MCF 10A (cell line): ENCODE measurements around the gene PARP2. TPM values are rescaled to one million over a fixed set of nuclear protein-coding genes. Genes with fewer than 3 reads are reported as not detected.

Experiments used
- BruUV-seq: library from RNA; stranded (reverse); fragments of 400-500 nt; replicated peaks from 2 replicates; lab custom pipeline; 2021; lab: Mats Ljungman, UMichigan
- CTCF ChIA-PET: fragments of 300-600 bp; sonication (Branson Sonifier 250); formaldehyde crosslinking; extraction: SDS; loops from one replicate; lab custom pipeline; 2021; ENCODE audit warnings: antibody characterized with exemption, inconsistent platforms; lab: Yijun Ruan, JAX
- POLR2A ChIA-PET: fragments of 300-600, 350-650 bp; sonication (Branson Sonifier 250); formaldehyde crosslinking; extraction: SDS; loops from one replicate; lab custom pipeline; 2020; ENCODE audit warnings: antibody characterized with exemption, inconsistent platforms; lab: Yijun Ruan, JAX
- DNase-seq: peaks from one replicate; pipeline ENCODE4 v3.0.0-alpha.2; 2018; ENCODE audit not compliant: unreplicated experiment
- H3K27ac Mint-ChIP-seq: one replicate; pipeline ENCODE4 v1.8.0; 2022; ENCODE audit warnings: mild to moderate bottlenecking, low read depth, mixed read lengths; ENCODE audit not compliant: unreplicated experiment
- H3K27me3 Mint-ChIP-seq: one replicate; pipeline ENCODE4 v1.8.0; 2022; ENCODE audit warnings: mixed read lengths; ENCODE audit not compliant: insufficient read depth, unreplicated experiment
- H3K36me3 Mint-ChIP-seq: one replicate; pipeline ENCODE4 v1.8.0; 2022; ENCODE audit warnings: mild to moderate bottlenecking, moderate library complexity, mixed read lengths; ENCODE audit not compliant: insufficient read depth, unreplicated experiment
- H3K4me1 Mint-ChIP-seq: one replicate; pipeline ENCODE4 v1.8.0; 2022; ENCODE audit warnings: mixed read lengths; ENCODE audit not compliant: insufficient read depth, unreplicated experiment
- H3K4me3 Mint-ChIP-seq: one replicate; pipeline ENCODE4 v1.8.0; 2022; ENCODE audit warnings: mild to moderate bottlenecking, moderate library complexity, mixed read lengths; ENCODE audit not compliant: unreplicated experiment
- H3K9me3 Mint-ChIP-seq: one replicate; pipeline ENCODE4 v1.8.0; 2022; ENCODE audit warnings: mixed read lengths; ENCODE audit not compliant: unreplicated experiment
- intact Hi-C: fragments of 100-400 bp; cut with micrococcal nuclease; formaldehyde crosslinking; loops from 2 replicates; pipeline ENCODE4 v1.14.1; 2022
- total RNA-seq: library from RNA; stranded (reverse); gene quantifications from 2 replicates; pipeline ENCODE4 v1.2.3, GENCODE V29; 2022
- TF ChIP-seq, protein P1 (sequence below): fragments of 200-600 bp; IDR thresholded peaks from one replicate; pipeline ENCODE4 v1.8.0; 2022; ENCODE audit warnings: antibody characterized with exemption, mild to moderate bottlenecking; ENCODE audit not compliant: unreplicated experiment

The PARP2 gene
- total RNA-seq, 1 experiment from 2014 or later = 33.4 TPM

- no peaks in the 10 kb centered on the region for H3K9me3 Mint-ChIP-seq
- intact Hi-C loops = no loop called here
- no peaks in the 10 kb centered on the region for H3K27me3 Mint-ChIP-seq
- BruUV-seq = no TSS peak
- no peak overlapping the region for H3K4me3 Mint-ChIP-seq
- no peak for DNase-seq
- ChIA-PET POLR2A (no interaction called here), CTCF (interaction anchor here (0.6 to 1.2 kb wide), 2 partner anchors 9 to 19 kb away, joined by 3 to 4 read pairs; no protein-coding TSS in a partner anchor)
- H3K4me1 Mint-ChIP-seq = no peaks in the 10 kb centered on the region
- H3K27ac Mint-ChIP-seq = no peak overlapping the region
- peaks cover 47% of the 10 kb centered on the region for H3K36me3 Mint-ChIP-seq
- TF ChIP-seq, protein P1, sequence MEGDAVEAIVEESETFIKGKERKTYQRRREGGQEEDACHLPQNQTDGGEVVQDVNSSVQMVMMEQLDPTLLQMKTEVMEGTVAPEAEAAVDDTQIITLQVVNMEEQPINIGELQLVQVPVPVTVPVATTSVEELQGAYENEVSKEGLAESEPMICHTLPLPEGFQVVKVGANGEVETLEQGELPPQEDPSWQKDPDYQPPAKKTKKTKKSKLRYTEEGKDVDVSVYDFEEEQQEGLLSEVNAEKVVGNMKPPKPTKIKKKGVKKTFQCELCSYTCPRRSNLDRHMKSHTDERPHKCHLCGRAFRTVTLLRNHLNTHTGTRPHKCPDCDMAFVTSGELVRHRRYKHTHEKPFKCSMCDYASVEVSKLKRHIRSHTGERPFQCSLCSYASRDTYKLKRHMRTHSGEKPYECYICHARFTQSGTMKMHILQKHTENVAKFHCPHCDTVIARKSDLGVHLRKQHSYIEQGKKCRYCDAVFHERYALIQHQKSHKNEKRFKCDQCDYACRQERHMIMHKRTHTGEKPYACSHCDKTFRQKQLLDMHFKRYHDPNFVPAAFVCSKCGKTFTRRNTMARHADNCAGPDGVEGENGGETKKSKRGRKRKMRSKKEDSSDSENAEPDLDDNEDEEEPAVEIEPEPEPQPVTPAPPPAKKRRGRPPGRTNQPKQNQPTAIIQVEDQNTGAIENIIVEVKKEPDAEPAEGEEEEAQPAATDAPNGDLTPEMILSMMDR = no peak
Measured at GRCh38 chr14:20382526-20382925, 39.1 kb downstream of the PARP2 start.

DNA sequence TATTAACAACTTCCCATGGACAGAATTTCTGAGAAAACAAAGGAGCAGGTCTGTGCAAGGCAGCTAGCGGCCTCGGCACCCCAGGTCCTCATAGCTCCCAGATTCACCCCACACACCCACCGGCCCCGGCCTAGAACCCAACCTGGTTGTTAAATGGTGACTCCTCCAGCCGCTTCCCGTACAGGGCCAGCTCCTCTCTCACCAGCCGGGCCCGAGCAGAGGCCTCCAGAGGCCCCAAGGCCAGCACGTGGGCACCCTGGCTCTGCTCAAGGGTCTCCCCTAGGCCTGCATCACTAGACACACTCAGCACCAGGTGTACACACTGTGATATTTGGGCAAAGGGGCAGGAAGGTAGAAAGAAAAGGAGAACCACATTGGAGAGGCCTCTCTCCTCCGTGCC is 39.6 kb downstream of the PARP2 start:
- ChIA-PET CTCF (interaction anchor here (0.7 to 1.2 kb wide), 2 partner anchors 18 to 224 kb away, joined by 3 read pairs; no protein-coding TSS in a partner anchor), POLR2A (no interaction called here)
- H3K36me3 Mint-ChIP-seq = peaks cover 47% of the 10 kb centered on the region
- no peaks in the 10 kb centered on the region for H3K9me3 Mint-ChIP-seq
- no peak overlapping the region for H3K4me3 Mint-ChIP-seq
- intact Hi-C loops = no loop called here
- no peaks in the 10 kb centered on the region for H3K4me1 Mint-ChIP-seq
- DNase-seq = no peak
- no peaks in the 10 kb centered on the region for H3K27me3 Mint-ChIP-seq
- H3K27ac Mint-ChIP-seq = no peak overlapping the region
- TF ChIP-seq, protein P1 = no peak
- no TSS peak for BruUV-seq

DNA sequence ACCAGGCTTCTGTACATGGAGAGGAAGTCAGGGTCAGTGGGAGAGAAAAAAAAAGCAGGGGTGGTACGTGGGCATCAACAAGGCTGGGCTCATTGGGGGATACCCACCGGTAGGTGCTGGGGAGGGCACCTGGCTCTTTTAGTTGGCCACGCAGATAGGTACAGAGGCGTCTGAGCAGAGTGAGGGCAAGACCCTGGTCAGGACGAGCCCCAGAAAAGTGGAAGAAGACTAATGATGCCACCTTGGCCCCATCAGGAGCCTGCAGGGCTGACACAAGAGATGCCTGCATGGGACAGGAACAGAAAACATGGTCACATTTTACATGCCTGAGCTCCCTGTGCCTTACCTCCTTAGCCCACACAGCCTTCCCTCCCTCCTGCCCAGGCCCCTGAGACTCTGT is 40.2 kb downstream of the PARP2 start:
- no TSS peak for BruUV-seq
- ChIA-PET POLR2A (no interaction called here), CTCF (interaction anchor here (0.7 to 1.1 kb wide), 2 partner anchors 33 to 224 kb away, joined by 3 read pairs; no protein-coding TSS in a partner anchor)
- no peak overlapping the region for H3K27ac Mint-ChIP-seq
- no peaks in the 10 kb centered on the region for H3K9me3 Mint-ChIP-seq
- intact Hi-C loops = no loop called here
- TF ChIP-seq, protein P1 = no peak
- peaks cover 51% of the 10 kb centered on the region for H3K36me3 Mint-ChIP-seq
- H3K27me3 Mint-ChIP-seq = no peaks in the 10 kb centered on the region
- no peak overlapping the region for H3K4me3 Mint-ChIP-seq
- no peaks in the 10 kb centered on the region for H3K4me1 Mint-ChIP-seq
- no peak for DNase-seq

DNA sequence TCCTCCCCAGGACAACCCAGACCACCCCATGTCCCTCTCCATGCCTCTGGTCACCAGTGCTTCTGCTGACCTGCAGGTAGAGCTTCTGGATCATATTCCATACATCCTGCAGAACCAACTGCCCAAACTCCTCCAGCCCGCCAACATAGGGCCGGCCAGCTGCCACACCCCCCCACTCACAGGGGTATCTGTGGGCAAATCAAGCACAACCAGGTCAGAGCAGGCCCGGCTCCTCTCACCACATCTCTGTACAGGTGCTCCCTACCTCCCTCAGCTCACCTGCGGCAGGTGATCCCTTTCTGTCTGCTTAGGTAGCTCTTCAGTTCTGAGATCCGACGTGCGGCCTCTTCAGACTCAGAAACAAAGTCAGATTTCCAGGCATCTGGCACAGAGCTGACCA is 40.9 kb downstream of the PARP2 start:
- H3K36me3 Mint-ChIP-seq = peaks cover 57% of the 10 kb centered on the region
- no peaks in the 10 kb centered on the region for H3K4me1 Mint-ChIP-seq
- ChIA-PET POLR2A (interaction anchor here (1.4 kb wide), 2 partner anchors 14 to 40 kb away, joined by 3 to 6 read pairs; partner anchors contain the start of gene PARP2), CTCF (interaction anchor here (1.1 to 2.3 kb wide), 3 partner anchors 29 to 57 kb away, joined by 3 to 8 read pairs (median 3); no protein-coding TSS in a partner anchor)
- no peak for DNase-seq
- no peak overlapping the region for H3K27ac Mint-ChIP-seq
- TF ChIP-seq, protein P1 = no peak
- intact Hi-C loops = no loop called here
- H3K4me3 Mint-ChIP-seq = no peak overlapping the region
- no TSS peak for BruUV-seq
- H3K27me3 Mint-ChIP-seq = no peaks in the 10 kb centered on the region
- H3K9me3 Mint-ChIP-seq = no peaks in the 10 kb centered on the region
